HepG2 (cell line): ENCODE results near the gene KERA. TPM values are rescaled to one million over a fixed set of nuclear protein-coding genes. Genes with fewer than 3 reads are reported as not detected.

Experiments
- ATAC-seq: fragments of 200-7000 bp; cut with Tn5 transposase; 3 replicates; pipeline ENCODE4 v1.9.1; 2020; ENCODE audit warnings: mild to moderate bottlenecking, moderate library complexity
- BruUV-seq: library from RNA; stranded (reverse); fragments of 400-500 nt; replicated peaks from 2 replicates; lab custom pipeline; 2021; lab: Mats Ljungman, UMichigan
- CTCF ChIA-PET: fragments of 300-600 bp; formaldehyde crosslinking; extraction: SDS; loops from one replicate; lab custom pipeline; 2021; ENCODE audit warnings: low total read pairs, inconsistent platforms, low intra/inter-chr PET ratio; lab: Yijun Ruan, JAX
- POLR2A ChIA-PET: fragments of 350-600 bp; sonication (Branson Sonifier 250); formaldehyde crosslinking; loops from one replicate; lab custom pipeline; 2020; ENCODE audit warnings: antibody characterized with exemption, inconsistent platforms; lab: Yijun Ruan, JAX
- DNase-seq: peaks from one replicate; pipeline ENCODE4 v3.0.0-alpha.2; 2015; ENCODE audit warnings: low spot score
- FAIRE-seq: peaks from 3 replicates; lab custom pipeline; 2011; peaks lifted over from hg19 to GRCh38; lab: Jason Lieb, UNC
- H2AFZ ChIP-seq: one replicate; pipeline ENCODE4 v1.6.1; 2011; ENCODE audit warnings: low read length, inconsistent platforms
- H3K27ac ChIP-seq: fragments of 300-600 bp; 3 replicates; pipeline ENCODE4 v1.8.0; 2011; ENCODE audit warnings: mixed run types, mild to moderate bottlenecking, mixed read lengths, low read length, inconsistent platforms; ENCODE audit not compliant: insufficient read depth; ENCODE audit errors: extremely low read length
- H3K27me3 ChIP-seq, 2 experiments: fragments of 200-600 bp in 1 of 2; 2 replicates in 1 of 2; 3 replicates in 1 of 2; pipeline versions ENCODE4 v1.6.0 to v1.8.0; 2011; ENCODE audit warnings: low read length in 2 of 2, mild to moderate bottlenecking in 2 of 2, moderate library complexity in 2 of 2, inconsistent platforms in 1 of 2; ENCODE audit not compliant: insufficient read depth in 2 of 2, control insufficient read depth in 1 of 2
- H3K36me3 ChIP-seq, 2 experiments: fragments of 200-600 bp in 1 of 2; replicated peaks in 1 of 2; 2 replicates in 1 of 2; 3 replicates in 1 of 2; pipeline versions ENCODE4 v1.5.1 to v1.8.0; 2011; ENCODE audit warnings: low read length in 2 of 2, inconsistent platforms in 1 of 2; ENCODE audit not compliant: insufficient read depth in 2 of 2, control insufficient read depth in 1 of 2
- H3K4me1 ChIP-seq: 2 replicates; pipeline ENCODE4 v1.5.1; 2012; ENCODE audit warnings: low read length, inconsistent platforms; ENCODE audit not compliant: insufficient read depth
- H3K4me2 ChIP-seq: 2 replicates; pipeline ENCODE4 v1.6.0; 2011; ENCODE audit warnings: low read depth, low read length, inconsistent platforms
- H3K4me3 ChIP-seq, 3 experiments: fragments of 200-600 bp in 1 of 3; sonication (generic), shearing (Covaris generic) in 1 of 3; replicated peaks in 1 of 3; 2 replicates each; pipeline ENCODE4 v1.5.1; 2011 to 2016; ENCODE audit warnings: low read length in 3 of 3, inconsistent platforms in 2 of 3, low read depth in 2 of 3, mild to moderate bottlenecking in 2 of 3, control low read depth in 1 of 3, mixed read lengths in 1 of 3; ENCODE audit not compliant: insufficient read depth in 1 of 3
- H3K79me2 ChIP-seq: one replicate; pipeline ENCODE4 v1.6.1; 2011; ENCODE audit warnings: low read length, inconsistent platforms; ENCODE audit not compliant: insufficient read depth
- H3K9ac ChIP-seq: 2 replicates; pipeline ENCODE4 v1.6.0; 2011; ENCODE audit warnings: mild to moderate bottlenecking, low read depth, low read length, inconsistent platforms; ENCODE audit not compliant: insufficient read depth
- H3K9me3 ChIP-seq: 2 replicates; pipeline ENCODE4 v1.5.1; 2012; ENCODE audit warnings: mild to moderate bottlenecking, low read length
- H4K20me1 ChIP-seq: 2 replicates; pipeline ENCODE4 v1.6.0; 2011; ENCODE audit warnings: inconsistent platforms, mild to moderate bottlenecking, low read length, moderate library complexity; ENCODE audit not compliant: insufficient read depth
- EED ChIP-seq: sonication (generic); formaldehyde crosslinking; IDR thresholded peaks from 2 replicates; pipeline ENCODE4 v1.5.0; 2020; ENCODE audit warnings: mild to moderate bottlenecking, missing genetic modification reagents
- FOXO1 ChIP-seq: sonication (generic); formaldehyde crosslinking; IDR thresholded peaks from 2 replicates; pipeline ENCODE4 v1.4.0; 2020; ENCODE audit warnings: missing genetic modification reagents
- GZF1 ChIP-seq: sonication (generic); formaldehyde crosslinking; IDR thresholded peaks from 2 replicates; pipeline ENCODE4 v1.5.1; 2020; ENCODE audit warnings: mild to moderate bottlenecking, missing genetic modification reagents
- HMG20B ChIP-seq: conservative IDR thresholded peaks from 2 replicates; pipeline ENCODE4 v1.6.1; 2016; ENCODE audit warnings: missing genetic modification reagents, missing compliant biosample characterization
- MEIS2 ChIP-seq: sonication (generic); formaldehyde crosslinking; IDR thresholded peaks from 2 replicates; pipeline ENCODE4 v1.9.0; 2021; ENCODE audit warnings: mild to moderate bottlenecking, missing genetic modification reagents
- SALL2 ChIP-seq: sonication (generic); formaldehyde crosslinking; IDR thresholded peaks from 2 replicates; pipeline ENCODE4 v1.8.1; 2023; ENCODE audit warnings: mild to moderate bottlenecking, missing genetic modification reagents, inconsistent platforms
- SRSF4 ChIP-seq: fragments of 200-400 bp; formaldehyde crosslinking; IDR thresholded peaks from one replicate; pipeline ENCODE4 v1.6.1; 2018; ENCODE audit warnings: mild to moderate bottlenecking, low read depth, low read length, moderate library complexity; ENCODE audit not compliant: poor library complexity, severe bottlenecking
- XBP1 ChIP-seq: sonication (generic); formaldehyde crosslinking; IDR thresholded peaks from 2 replicates; pipeline ENCODE4 v1.5.0; 2020; ENCODE audit warnings: missing genetic modification reagents
- ZNF296 ChIP-seq: sonication (generic); formaldehyde crosslinking; conservative IDR thresholded peaks from 2 replicates; pipeline ENCODE4 v1.5.0; 2020; ENCODE audit warnings: mild to moderate bottlenecking, missing genetic modification reagents
- ZNF546 ChIP-seq: sonication (generic); formaldehyde crosslinking; conservative IDR thresholded peaks from 2 replicates; pipeline ENCODE4 v1.8.1; 2023; ENCODE audit warnings: mild to moderate bottlenecking, missing genetic modification reagents
- ZNF614 ChIP-seq: IDR thresholded peaks from 2 replicates; pipeline ENCODE4 v1.6.1; 2018; ENCODE audit warnings: missing biosample characterization, missing genetic modification reagents, inconsistent platforms, borderline replicate concordance
- ZNF678 ChIP-seq: sonication (generic); formaldehyde crosslinking; IDR thresholded peaks from 2 replicates; pipeline ENCODE4 v1.4.0; 2020; ENCODE audit warnings: mild to moderate bottlenecking, missing genetic modification reagents
- ZSCAN9 ChIP-seq: IDR thresholded peaks from 2 replicates; pipeline ENCODE4 v1.6.1; 2016; ENCODE audit warnings: borderline replicate concordance
- WGBS: methylation state at CpG from one replicate; pipeline ENCODE4 v1.1.6; 2017; ENCODE audit warnings: low lambda C conversion rate; 5-methylcytosine and 5-hydroxymethylcytosine counted together
- in situ Hi-C: cut with HindIII; loops from 2 replicates; pipeline ENCODE4 v1.10.0; 2017; ENCODE audit warnings: low pct_unique_long_range_greater_than_20kb; ENCODE audit not compliant: extremely low pct_ligation_motif_present
- intact Hi-C: fragments of 100-400 bp; cut with micrococcal nuclease; formaldehyde crosslinking; loops from one replicate; pipeline ENCODE4 v1.10.0; 2022; ENCODE audit not compliant: unreplicated experiment
- polyA plus RNA-seq, 8 experiments: library from polyadenylated mRNA; depleted of rRNA in 3 of 8; stranded (reverse) in 7 of 8; unstranded in 1 of 8; fragments of >200 nt; fragmentation: Illumina TruSeq in 4 of 8; extraction: Trizol in 4 of 8; gene quantifications; 2 replicates each; pipeline versions ENCODE4 v1.2.1 to v1.2.3, GENCODE V29; 2011 to 2016; ENCODE audit warnings: low read depth in 4 of 8, missing spikeins in 1 of 8, mixed read lengths in 1 of 8; ENCODE audit not compliant: insufficient read depth in 1 of 8
- total RNA-seq, 5 experiments: library from RNA; depleted of rRNA; stranded (reverse); fragments of >200 nt; fragmentation: Illumina TruSeq; extraction: Trizol; gene quantifications; 2 replicates each; pipeline ENCODE4 v1.2.3, GENCODE V29; 2016; ENCODE audit warnings: low read depth in 1 of 5
- TF ChIP-seq, protein P1 (sequence below), 2 experiments: IDR thresholded peaks; 2 replicates each; pipeline ENCODE4 v1.6.1; 2011 to 2012; ENCODE audit warnings: low read length in 2 of 2, borderline replicate concordance in 1 of 2, low read depth in 1 of 2, mild to moderate bottlenecking in 1 of 2, moderate library complexity in 1 of 2
- TF ChIP-seq, protein P2 (sequence below): sonication (generic); formaldehyde crosslinking; IDR thresholded peaks from 2 replicates; pipeline ENCODE4 v1.8.0; 2022; ENCODE audit warnings: mild to moderate bottlenecking, missing genetic modification reagents; ENCODE audit not compliant: insufficient replicate concordance

The KERA gene
- total and polyA plus RNA-seq, 2 of the 13 experiments (the other 11 are each of a cell fraction or from before 2014, with no cell fraction given) = not detected

GRCh38 chr12:91017511-91018263, 40.1 kb downstream of the KERA start:
- in situ Hi-C loops = no loop called here
- no peak for FAIRE-seq
- H4K20me1 ChIP-seq = no peaks in the 10 kb centered on the region
- TF ChIP-seq SALL2 (CRISPR knock-in tag) (no peak), SRSF4 (no peak), EED (no peak), ZSCAN9 (CRISPR knock-in tag) (no peak), FOXO1 (CRISPR knock-in tag) (no peak), MEIS2 (CRISPR knock-in tag) (no peak), HMG20B (no peak), GZF1 (no peak), ZNF296 (CRISPR knock-in tag) (no peak), XBP1 (CRISPR knock-in tag) (no peak), ZNF546 (CRISPR knock-in tag) (no peak), ZNF678 (no peak), ZNF614 (no peak)
- TF ChIP-seq, protein P1, sequence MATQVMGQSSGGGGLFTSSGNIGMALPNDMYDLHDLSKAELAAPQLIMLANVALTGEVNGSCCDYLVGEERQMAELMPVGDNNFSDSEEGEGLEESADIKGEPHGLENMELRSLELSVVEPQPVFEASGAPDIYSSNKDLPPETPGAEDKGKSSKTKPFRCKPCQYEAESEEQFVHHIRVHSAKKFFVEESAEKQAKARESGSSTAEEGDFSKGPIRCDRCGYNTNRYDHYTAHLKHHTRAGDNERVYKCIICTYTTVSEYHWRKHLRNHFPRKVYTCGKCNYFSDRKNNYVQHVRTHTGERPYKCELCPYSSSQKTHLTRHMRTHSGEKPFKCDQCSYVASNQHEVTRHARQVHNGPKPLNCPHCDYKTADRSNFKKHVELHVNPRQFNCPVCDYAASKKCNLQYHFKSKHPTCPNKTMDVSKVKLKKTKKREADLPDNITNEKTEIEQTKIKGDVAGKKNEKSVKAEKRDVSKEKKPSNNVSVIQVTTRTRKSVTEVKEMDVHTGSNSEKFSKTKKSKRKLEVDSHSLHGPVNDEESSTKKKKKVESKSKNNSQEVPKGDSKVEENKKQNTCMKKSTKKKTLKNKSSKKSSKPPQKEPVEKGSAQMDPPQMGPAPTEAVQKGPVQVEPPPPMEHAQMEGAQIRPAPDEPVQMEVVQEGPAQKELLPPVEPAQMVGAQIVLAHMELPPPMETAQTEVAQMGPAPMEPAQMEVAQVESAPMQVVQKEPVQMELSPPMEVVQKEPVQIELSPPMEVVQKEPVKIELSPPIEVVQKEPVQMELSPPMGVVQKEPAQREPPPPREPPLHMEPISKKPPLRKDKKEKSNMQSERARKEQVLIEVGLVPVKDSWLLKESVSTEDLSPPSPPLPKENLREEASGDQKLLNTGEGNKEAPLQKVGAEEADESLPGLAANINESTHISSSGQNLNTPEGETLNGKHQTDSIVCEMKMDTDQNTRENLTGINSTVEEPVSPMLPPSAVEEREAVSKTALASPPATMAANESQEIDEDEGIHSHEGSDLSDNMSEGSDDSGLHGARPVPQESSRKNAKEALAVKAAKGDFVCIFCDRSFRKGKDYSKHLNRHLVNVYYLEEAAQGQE (IDR thresholded peaks at IDR 0.05; ENCODE audit: borderline replicate concordance in 1 of 2, low read depth in 1 of 2, low read length in 2 of 2) = no peak
- TF ChIP-seq, protein P2, sequence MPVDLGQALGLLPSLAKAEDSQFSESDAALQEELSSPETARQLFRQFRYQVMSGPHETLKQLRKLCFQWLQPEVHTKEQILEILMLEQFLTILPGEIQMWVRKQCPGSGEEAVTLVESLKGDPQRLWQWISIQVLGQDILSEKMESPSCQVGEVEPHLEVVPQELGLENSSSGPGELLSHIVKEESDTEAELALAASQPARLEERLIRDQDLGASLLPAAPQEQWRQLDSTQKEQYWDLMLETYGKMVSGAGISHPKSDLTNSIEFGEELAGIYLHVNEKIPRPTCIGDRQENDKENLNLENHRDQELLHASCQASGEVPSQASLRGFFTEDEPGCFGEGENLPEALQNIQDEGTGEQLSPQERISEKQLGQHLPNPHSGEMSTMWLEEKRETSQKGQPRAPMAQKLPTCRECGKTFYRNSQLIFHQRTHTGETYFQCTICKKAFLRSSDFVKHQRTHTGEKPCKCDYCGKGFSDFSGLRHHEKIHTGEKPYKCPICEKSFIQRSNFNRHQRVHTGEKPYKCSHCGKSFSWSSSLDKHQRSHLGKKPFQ (CRISPR knock-in tag) = no peak

More at GRCh38 chr12:91017511-91018263, 40.1 kb downstream of the KERA start:
- ChIA-PET POLR2A (no interaction called here), CTCF (no interaction called here)
- WGBS = under 1% methylated on average over 5 of the region's 5 CpGs
- H2AFZ ChIP-seq = no peak overlapping the region
- no peaks in the 10 kb centered on the region for H3K27me3 ChIP-seq
- H3K4me2 ChIP-seq = no peak overlapping the region
- ATAC-seq (no peak), DNase-seq (no peak)
- H3K27ac ChIP-seq = no peak overlapping the region
- no TSS peak for BruUV-seq
- intact Hi-C loops = no loop called here
- no peaks in the 10 kb centered on the region for H3K36me3 ChIP-seq
- no peaks in the 10 kb centered on the region for H3K4me1 ChIP-seq
- H3K9ac ChIP-seq = no peak overlapping the region
- H3K4me3 ChIP-seq = no peak overlapping the region
- no peaks in the 10 kb centered on the region for H3K79me2 ChIP-seq
- H3K9me3 ChIP-seq = no peaks in the 10 kb centered on the region
